ENCODE measurements around the gene ZC3H12A. TPM values are rescaled to one million over a fixed set of nuclear protein-coding genes. Genes with fewer than 3 reads are reported as not detected.

ZC3H12A gene
- total RNA-seq, 3 donors from 2014 or later (not counting 1 experiment from before 2014, with no cell fraction given): 219 to 366 (median 289) TPM

DNA sequence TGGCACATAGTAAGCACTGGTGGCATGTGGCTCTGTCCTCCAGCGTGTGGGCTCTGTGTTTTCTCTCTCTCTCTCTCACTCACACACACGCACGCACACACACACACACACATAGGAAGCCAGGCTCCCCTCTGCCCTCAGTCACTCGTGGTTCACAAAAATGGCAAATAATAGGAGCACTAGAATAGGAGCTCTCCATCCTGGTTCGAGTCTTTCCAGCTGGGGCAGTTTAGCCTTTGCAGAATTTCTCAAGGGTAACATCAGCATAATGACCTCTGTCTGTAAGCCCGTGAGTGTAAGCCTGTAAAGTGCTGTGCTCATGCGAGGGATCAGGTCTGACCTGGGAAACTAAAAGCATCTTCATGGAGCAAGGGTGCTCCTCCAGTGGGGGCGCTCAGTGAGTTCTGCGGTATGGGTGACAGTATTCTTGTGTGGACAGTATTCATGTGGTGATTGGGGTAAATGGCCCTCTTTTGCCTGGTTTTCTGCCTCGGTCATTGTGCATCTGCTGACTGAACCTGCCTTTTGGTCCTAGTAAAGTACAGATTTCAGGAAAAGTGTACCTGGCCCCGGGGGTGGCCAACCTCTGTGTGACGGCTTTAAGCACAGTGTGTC, 842 bp upstream of the ZC3H12A start:
- Mint-ChIP-seq H3K27me3 (ENCODE audit: low read depth in 2 of 2) (no peaks in the 10 kb centered on the region), H3K4me1 (peaks cover 59 to 68% of the 10 kb centered on the region in 2 donors)
- peak; percentile 43 to 78 for DNase-seq

DNA sequence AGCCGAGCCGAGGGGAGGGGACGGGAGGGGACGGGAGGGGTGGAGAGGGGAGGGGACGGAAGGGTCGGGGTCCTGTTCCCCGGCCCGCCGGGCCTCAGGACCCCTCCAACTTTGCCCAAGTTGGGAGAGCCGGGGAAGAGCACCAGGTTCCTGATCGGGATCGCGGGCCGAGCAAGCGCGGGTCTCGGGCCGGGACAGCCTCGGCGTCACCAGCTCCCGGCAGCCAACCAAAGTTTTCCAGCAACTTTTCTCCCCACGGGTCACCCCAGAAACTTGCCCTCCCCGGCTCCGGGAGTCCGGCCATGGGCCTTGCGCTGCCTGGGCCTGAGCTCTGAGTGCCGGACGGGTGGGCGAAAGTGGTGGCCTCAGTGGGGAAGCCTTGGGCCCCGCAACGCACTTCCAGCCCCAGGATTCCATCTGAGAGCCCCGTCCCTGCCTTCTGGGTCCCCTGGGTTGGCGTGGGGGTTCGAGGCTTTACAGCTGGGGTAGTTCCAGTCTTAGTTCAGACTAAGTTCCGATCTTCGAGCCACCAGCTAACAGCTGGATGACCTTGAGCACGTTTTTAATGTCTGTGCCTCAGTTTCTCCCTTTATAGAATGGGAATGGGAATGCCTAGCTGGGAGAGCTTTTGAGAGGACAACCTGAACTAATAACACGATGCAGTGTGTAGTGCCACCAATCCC, 458 bp downstream of the ZC3H12A start:
- no peak for ATAC-seq
- under 1% methylated on average over 38 of the region's 38 CpGs for whole genome bisulfite sequencing (ENCODE audit: insufficient coverage)
- H3K4me3 Mint-ChIP-seq: peak overlapping the region; percentile 95
- intact Hi-C loops (cut with micrococcal nuclease): loop anchor here (5.0 to 10.0 kb wide), 2 partner anchors 217 to 530 kb away; partner anchors contain the start of genes CDCA8 and FHL3
- no peaks in the 10 kb centered on the region for H3K27me3 Mint-ChIP-seq (ENCODE audit: low read depth in 2 of 2)
- H3K27ac Mint-ChIP-seq: peak overlapping the region; percentile 99 to 100
- Histone ChIP-seq H3K27ac (ENCODE audit: low read length) (peak overlapping the region; percentile 99), H3K9me3 (ENCODE audit: control insufficient read depth, insufficient read depth, low read length) (no peaks in the 10 kb centered on the region), H3K27me3 (ENCODE audit: control insufficient read depth, insufficient read depth, low read length) (no peaks in the 10 kb centered on the region), H3K4me1 (ENCODE audit: control insufficient read depth, insufficient read depth, low read length) (peaks cover 82% of the 10 kb centered on the region), H3K36me3 (ENCODE audit: control insufficient read depth, insufficient read depth, low read length) (peaks cover 26% of the 10 kb centered on the region), H3K4me3 (ENCODE audit: low read length) (peak overlapping the region; percentile 93)
- TF ChIP-seq, protein P1, sequence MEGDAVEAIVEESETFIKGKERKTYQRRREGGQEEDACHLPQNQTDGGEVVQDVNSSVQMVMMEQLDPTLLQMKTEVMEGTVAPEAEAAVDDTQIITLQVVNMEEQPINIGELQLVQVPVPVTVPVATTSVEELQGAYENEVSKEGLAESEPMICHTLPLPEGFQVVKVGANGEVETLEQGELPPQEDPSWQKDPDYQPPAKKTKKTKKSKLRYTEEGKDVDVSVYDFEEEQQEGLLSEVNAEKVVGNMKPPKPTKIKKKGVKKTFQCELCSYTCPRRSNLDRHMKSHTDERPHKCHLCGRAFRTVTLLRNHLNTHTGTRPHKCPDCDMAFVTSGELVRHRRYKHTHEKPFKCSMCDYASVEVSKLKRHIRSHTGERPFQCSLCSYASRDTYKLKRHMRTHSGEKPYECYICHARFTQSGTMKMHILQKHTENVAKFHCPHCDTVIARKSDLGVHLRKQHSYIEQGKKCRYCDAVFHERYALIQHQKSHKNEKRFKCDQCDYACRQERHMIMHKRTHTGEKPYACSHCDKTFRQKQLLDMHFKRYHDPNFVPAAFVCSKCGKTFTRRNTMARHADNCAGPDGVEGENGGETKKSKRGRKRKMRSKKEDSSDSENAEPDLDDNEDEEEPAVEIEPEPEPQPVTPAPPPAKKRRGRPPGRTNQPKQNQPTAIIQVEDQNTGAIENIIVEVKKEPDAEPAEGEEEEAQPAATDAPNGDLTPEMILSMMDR (IDR thresholded peaks at IDR 0.05): no peak
- peaks cover 72 to 77% of the 10 kb centered on the region in 2 donors for H3K4me1 Mint-ChIP-seq
- no peaks in the 10 kb centered on the region for H3K9me3 Mint-ChIP-seq
- peak in 1 of 2 donors; percentile 42 for DNase-seq
- H3K36me3 Mint-ChIP-seq: no peaks in the 10 kb centered on the region

More for the DNA sequence above, 842 bp upstream of the ZC3H12A start:
- whole genome bisulfite sequencing (ENCODE audit: insufficient coverage): 2% methylated on average over 12 of the region's 12 CpGs
- Mint-ChIP-seq H3K9me3 (no peaks in the 10 kb centered on the region), H3K36me3 (no peaks in the 10 kb centered on the region), H3K27ac (peak overlapping the region; percentile 99 to 100), H3K4me3 (peak overlapping the region; percentile 83)
- Histone ChIP-seq H3K36me3 (ENCODE audit: control insufficient read depth, insufficient read depth, low read length) (peaks cover 24% of the 10 kb centered on the region), H3K27ac (ENCODE audit: low read length) (peak overlapping the region; percentile 77), H3K27me3 (ENCODE audit: control insufficient read depth, insufficient read depth, low read length) (no peaks in the 10 kb centered on the region), H3K4me1 (ENCODE audit: control insufficient read depth, insufficient read depth, low read length) (peaks cover 69% of the 10 kb centered on the region), H3K9me3 (ENCODE audit: control insufficient read depth, insufficient read depth, low read length) (no peaks in the 10 kb centered on the region), H3K4me3 (ENCODE audit: low read length) (peak overlapping the region; percentile 66)
- peak; percentile 9 to 25 (median 9) for ATAC-seq
- intact Hi-C loops (cut with micrococcal nuclease): loop anchor here (1.0 to 10.0 kb wide), 2 partner anchors 8 to 531 kb away; partner anchors contain the start of gene FHL3
- TF ChIP-seq, protein P1 (IDR thresholded peaks at IDR 0.05): no peak

DNA sequence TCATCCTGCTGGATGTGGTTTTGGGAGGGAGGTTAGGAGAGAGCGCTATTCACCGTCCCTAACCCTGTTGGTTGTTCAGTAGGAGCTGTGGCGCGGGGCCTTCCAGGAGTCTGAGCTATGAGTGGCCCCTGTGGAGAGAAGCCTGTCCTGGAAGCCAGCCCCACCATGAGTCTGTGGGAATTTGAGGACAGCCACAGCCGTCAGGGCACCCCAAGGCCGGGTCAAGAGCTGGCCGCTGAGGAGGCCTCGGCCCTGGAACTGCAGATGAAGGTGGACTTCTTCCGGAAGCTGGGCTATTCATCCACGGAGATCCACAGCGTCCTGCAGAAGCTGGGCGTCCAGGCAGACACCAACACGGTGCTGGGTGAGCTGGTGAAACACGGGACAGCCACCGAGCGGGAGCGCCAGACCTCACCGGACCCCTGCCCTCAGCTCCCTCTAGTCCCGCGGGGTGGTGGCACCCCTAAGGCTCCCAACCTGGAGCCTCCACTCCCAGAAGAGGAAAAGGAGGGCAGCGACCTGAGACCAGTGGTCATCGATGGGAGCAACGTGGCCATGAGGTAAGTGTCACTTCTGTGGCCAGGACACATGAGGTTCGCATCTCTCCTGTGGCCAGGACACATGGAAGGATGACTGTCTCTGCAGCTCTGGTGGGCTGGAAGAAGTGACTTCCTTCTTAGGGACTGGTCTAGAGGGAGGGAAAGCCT, 1.2 kb downstream of the ZC3H12A start:
- Histone ChIP-seq H3K4me3 (ENCODE audit: low read length) (peak overlapping the region; percentile 93), H3K4me1 (ENCODE audit: control insufficient read depth, insufficient read depth, low read length) (peaks cover 89% of the 10 kb centered on the region), H3K27ac (ENCODE audit: low read length) (peak overlapping the region; percentile 99), H3K36me3 (ENCODE audit: control insufficient read depth, insufficient read depth, low read length) (peaks cover 33% of the 10 kb centered on the region), H3K27me3 (ENCODE audit: control insufficient read depth, insufficient read depth, low read length) (no peaks in the 10 kb centered on the region), H3K9me3 (ENCODE audit: control insufficient read depth, insufficient read depth, low read length) (no peaks in the 10 kb centered on the region)
- H3K4me1 Mint-ChIP-seq: peaks cover 73 to 82% of the 10 kb centered on the region in 2 donors
- DNase-seq (peak; percentile 32 to 41), ATAC-seq (no peak)
- intact Hi-C loops (cut with micrococcal nuclease): loop anchor here (5.0 to 10.0 kb wide), 2 partner anchors 217 to 529 kb away; partner anchors contain the start of genes CDCA8 and FHL3
- no peaks in the 10 kb centered on the region for H3K36me3 Mint-ChIP-seq
- peak overlapping the region; percentile 99 to 100 for H3K27ac Mint-ChIP-seq
- 42% methylated on average over 24 of the region's 24 CpGs for WGBS (ENCODE audit: insufficient coverage)
- TF ChIP-seq, protein P1 (IDR thresholded peaks at IDR 0.05): no peak
- no peaks in the 10 kb centered on the region for H3K27me3 Mint-ChIP-seq (ENCODE audit: low read depth in 2 of 2)
- H3K9me3 Mint-ChIP-seq: no peaks in the 10 kb centered on the region
- peak overlapping the region; percentile 95 for H3K4me3 Mint-ChIP-seq

Measured in natural killer cell (primary cell).